ENCODE data around the gene UBQLN4.
"Not testable (repeated sequence)": the region's sequence is repeated elsewhere in the genome, so short reads cannot be mapped to it uniquely, and the experiment has no call there.

The UBQLN4 gene

GRCh38 chr1:156081180-156081916 is 27.8 kb upstream of the UBQLN4 start:
- peak in 1 of 3 experiments; percentile 18 for DNase-seq (ENCODE audit: low read depth in 3 of 3)

GRCh38 chr1:156080863-156081179 is 27.2 kb upstream of the UBQLN4 start:
- DNase-seq (ENCODE audit: low read depth in 3 of 3) = no peak

- DNase-seq (ENCODE audit: low read depth in 3 of 3) = no peak
Observed at GRCh38 chr1:156080241-156080862, 26.8 kb upstream of the UBQLN4 start.

GRCh38 chr1:156079762-156080161 is 26.2 kb upstream of the UBQLN4 start:
- DNase-seq (ENCODE audit: low read depth in 3 of 3) = no peak

GRCh38 chr1:156078728-156079127 is 25.1 kb upstream of the UBQLN4 start:
- DNase-seq (ENCODE audit: low read depth in 3 of 3) = no peak

- no peak for DNase-seq (ENCODE audit: low read depth in 3 of 3)
Observed at GRCh38 chr1:156077430-156077760, 23.8 kb upstream of the UBQLN4 start.

- no peak for DNase-seq (ENCODE audit: low read depth in 3 of 3)
Observed at GRCh38 chr1:156076609-156077429, 23.2 kb upstream of the UBQLN4 start.

- no peak for DNase-seq (ENCODE audit: low read depth in 3 of 3)
Observed at GRCh38 chr1:156075775-156076204, 22.2 kb upstream of the UBQLN4 start.

GRCh38 chr1:156075162-156075561 is 21.6 kb upstream of the UBQLN4 start:
- DNase-seq (ENCODE audit: low read depth in 3 of 3) = no peak

GRCh38 chr1:156074661-156075060 is 21.1 kb upstream of the UBQLN4 start:
- no peak for DNase-seq (ENCODE audit: low read depth in 3 of 3)

- no peak for DNase-seq (ENCODE audit: low read depth in 3 of 3)
Observed at GRCh38 chr1:156073740-156074139, 20.1 kb upstream of the UBQLN4 start.

- DNase-seq (ENCODE audit: low read depth in 3 of 3) = no peak
Observed at GRCh38 chr1:156073110-156073687, 19.6 kb upstream of the UBQLN4 start.

- DNase-seq (ENCODE audit: low read depth in 3 of 3) = no peak
Observed at GRCh38 chr1:156072251-156072650, 18.7 kb upstream of the UBQLN4 start.

- DNase-seq (ENCODE audit: low read depth in 3 of 3) = not testable (repeated sequence)
Observed at GRCh38 chr1:156071332-156071816, 17.8 kb upstream of the UBQLN4 start.

- no peak for DNase-seq (ENCODE audit: low read depth in 3 of 3)
Observed at GRCh38 chr1:156070548-156070947, 16.9 kb upstream of the UBQLN4 start.

- no peak for DNase-seq (ENCODE audit: low read depth in 3 of 3)
Observed at GRCh38 chr1:156069490-156070455, 16.2 kb upstream of the UBQLN4 start.

GRCh38 chr1:156067262-156067661 is 13.7 kb upstream of the UBQLN4 start:
- no peak for DNase-seq (ENCODE audit: low read depth in 3 of 3)

GRCh38 chr1:156065871-156066270 is 12.3 kb upstream of the UBQLN4 start:
- no peak for DNase-seq (ENCODE audit: low read depth in 3 of 3)

GRCh38 chr1:156065212-156065611 is 11.6 kb upstream of the UBQLN4 start:
- no peak for DNase-seq (ENCODE audit: low read depth in 3 of 3)

- no peak for DNase-seq (ENCODE audit: low read depth in 3 of 3)
Observed at GRCh38 chr1:156064615-156065014, 11.0 kb upstream of the UBQLN4 start.

GRCh38 chr1:156063997-156064285 is 10.3 kb upstream of the UBQLN4 start:
- no peak for DNase-seq (ENCODE audit: low read depth in 3 of 3)

Measured in stimulated activated CD4-positive, alpha-beta T cell treated with anti-CD3 and anti-CD28 coated beads, TNF-alpha, amount 100 ng/mL, for 4 hours (primary cell).